Inferior parietal cortex (tissue), 1 donor: ENCODE data around the gene TMEM263.
A peak's percentile ranks its signal among the peaks of the same experiment; 100 is the strongest.
"Not testable (repeated sequence)": the region's sequence is repeated elsewhere in the genome, so short reads cannot be mapped to it uniquely, and the experiment has no call there.

Experiments used
- DNase-seq: peaks from one replicate; pipeline ENCODE4 v3.0.0-alpha.2; 2016; ENCODE audit errors: extremely low spot score

TMEM263 gene

GRCh38 chr12:106955377-106956047 lies at the start of gene TMEM263:
Gene TMEM263 (plus strand): TSS chr12:106955907. CDS start chr12:106967117, 11,210 bp downstream.
- peak; percentile 89 for DNase-seq

- no peak for DNase-seq
These were observed 49.0 kb upstream of the TMEM263 start for GRCh38 chr12:106906715-106907114.

GRCh38 chr12:106907411-106907810 lies 48.3 kb upstream of the TMEM263 start:
- DNase-seq: no peak

- no peak for DNase-seq
These were observed 47.9 kb upstream of the TMEM263 start for GRCh38 chr12:106907846-106908245.

GRCh38 chr12:106908561-106908960 lies 47.1 kb upstream of the TMEM263 start:
- no peak for DNase-seq

- DNase-seq: no peak
These were observed 45.5 kb upstream of the TMEM263 start for GRCh38 chr12:106910202-106910601.

- DNase-seq: no peak
These were observed 44.1 kb upstream of the TMEM263 start for GRCh38 chr12:106911581-106911980.

- no peak for DNase-seq
These were observed 42.3 kb upstream of the TMEM263 start for GRCh38 chr12:106913456-106913855.

GRCh38 chr12:106914796-106915634 lies 40.7 kb upstream of the TMEM263 start:
- DNase-seq: no peak

GRCh38 chr12:106915635-106916026 lies 40.1 kb upstream of the TMEM263 start:
- DNase-seq: no peak

- no peak for DNase-seq
These were observed 38.2 kb upstream of the TMEM263 start for GRCh38 chr12:106917503-106917902.

- DNase-seq: no peak
These were observed 37.0 kb upstream of the TMEM263 start for GRCh38 chr12:106918746-106919145.

- DNase-seq: peak; percentile 76
These were observed 35.7 kb upstream of the TMEM263 start for GRCh38 chr12:106919910-106920544.

- DNase-seq: not testable (repeated sequence)
These were observed 33.7 kb upstream of the TMEM263 start for GRCh38 chr12:106921976-106922375.

GRCh38 chr12:106923594-106923993 lies 32.1 kb upstream of the TMEM263 start:
- DNase-seq: not testable (repeated sequence)

GRCh38 chr12:106924268-106924861 lies 31.3 kb upstream of the TMEM263 start:
- no peak for DNase-seq

GRCh38 chr12:106926657-106927056 lies 29.1 kb upstream of the TMEM263 start:
- DNase-seq: no peak

GRCh38 chr12:106934277-106934676 lies 21.4 kb upstream of the TMEM263 start:
- no peak for DNase-seq

GRCh38 chr12:106941481-106942156 lies 14.1 kb upstream of the TMEM263 start:
- no peak for DNase-seq

- DNase-seq: no peak
These were observed 12.9 kb upstream of the TMEM263 start for GRCh38 chr12:106942775-106943174.

- DNase-seq: no peak
These were observed 10.4 kb upstream of the TMEM263 start for GRCh38 chr12:106945261-106945851.
